ENCODE measurements around the gene CFAP43. TPM values are rescaled to one million over a fixed set of nuclear protein-coding genes. Genes with fewer than 3 reads are reported as not detected.

The CFAP43 gene
- total RNA-seq, 1 donor from 2014 or later = not detected

- H3K36me3 ChIP-seq = peaks cover 72% of the 10 kb centered on the region
- no peaks in the 10 kb centered on the region for H3K9me3 ChIP-seq (replicated peaks)
- TF ChIP-seq CTCF (IDR thresholded peaks at IDR 0.05; ENCODE audit: borderline replicate concordance) = no peak
- H3K27ac ChIP-seq (replicated peaks) = peak overlapping the region; percentile 100
- no peak for DNase-seq
- peaks cover 92% of the 10 kb centered on the region for H3K4me1 ChIP-seq
- no peaks in the 10 kb centered on the region for H3K27me3 ChIP-seq (ENCODE audit: low read depth)
- no peak overlapping the region for H3K4me3 ChIP-seq
- intact Hi-C loops (cut with micrococcal nuclease) = no loop called here
These were observed 27.3 kb upstream of the CFAP43 start for GRCh38 chr10:104259456-104259855.

- peak overlapping the region; percentile 100 for H3K27ac ChIP-seq (replicated peaks)
- H3K36me3 ChIP-seq = peaks cover 60% of the 10 kb centered on the region
- peaks cover 95% of the 10 kb centered on the region for H3K4me1 ChIP-seq
These were observed 26.0 kb upstream of the CFAP43 start for GRCh38 chr10:104258209-104258608.

GRCh38 chr10:104257235-104257634, 25.1 kb upstream of the CFAP43 start:
- Histone ChIP-seq H3K4me1 (peaks cover 85% of the 10 kb centered on the region), H3K9me3 (replicated peaks) (no peaks in the 10 kb centered on the region), H3K27ac (replicated peaks) (peak overlapping the region; percentile 100), H3K4me3 (peak overlapping the region; percentile 99), H3K27me3 (ENCODE audit: low read depth) (no peaks in the 10 kb centered on the region), H3K36me3 (peaks cover 50% of the 10 kb centered on the region)
- no peak for TF ChIP-seq CTCF (IDR thresholded peaks at IDR 0.05; ENCODE audit: borderline replicate concordance)
- DNase-seq = no peak
- intact Hi-C loops (cut with micrococcal nuclease) = no loop called here

More at GRCh38 chr10:104258209-104258608, 26.0 kb upstream of the CFAP43 start:
- no peaks in the 10 kb centered on the region for H3K27me3 ChIP-seq (ENCODE audit: low read depth)
- no peak overlapping the region for H3K4me3 ChIP-seq
- intact Hi-C loops (cut with micrococcal nuclease) = no loop called here
- TF ChIP-seq CTCF (IDR thresholded peaks at IDR 0.05; ENCODE audit: borderline replicate concordance) = no peak
- no peaks in the 10 kb centered on the region for H3K9me3 ChIP-seq (replicated peaks)
- DNase-seq = no peak

GRCh38 chr10:104256335-104256961, 24.3 kb upstream of the CFAP43 start:
- H3K27ac ChIP-seq (replicated peaks) = peak overlapping the region; percentile 100
- peak overlapping the region; percentile 99 for H3K4me3 ChIP-seq
- peaks cover 77% of the 10 kb centered on the region for H3K4me1 ChIP-seq
- H3K9me3 ChIP-seq (replicated peaks) = no peaks in the 10 kb centered on the region
- H3K36me3 ChIP-seq = peaks cover 42% of the 10 kb centered on the region
- intact Hi-C loops (cut with micrococcal nuclease) = no loop called here
- no peaks in the 10 kb centered on the region for H3K27me3 ChIP-seq (ENCODE audit: low read depth)
- no peak for DNase-seq
- TF ChIP-seq CTCF (IDR thresholded peaks at IDR 0.05; ENCODE audit: borderline replicate concordance) = no peak

- peaks cover 67% of the 10 kb centered on the region for H3K4me1 ChIP-seq
- peak overlapping the region; percentile 99 for H3K4me3 ChIP-seq
- peak overlapping the region; percentile 100 for H3K27ac ChIP-seq (replicated peaks)
- no peaks in the 10 kb centered on the region for H3K9me3 ChIP-seq (replicated peaks)
- DNase-seq = no peak
- no peaks in the 10 kb centered on the region for H3K27me3 ChIP-seq (ENCODE audit: low read depth)
- TF ChIP-seq CTCF (IDR thresholded peaks at IDR 0.05; ENCODE audit: borderline replicate concordance) = no peak
- peaks cover 32% of the 10 kb centered on the region for H3K36me3 ChIP-seq
- intact Hi-C loops (cut with micrococcal nuclease) = no loop called here
These were observed 23.3 kb upstream of the CFAP43 start for GRCh38 chr10:104255311-104255981.

Measured in left ventricle myocardium inferior (tissue), 1 donor.